Measurements from ENCODE around the gene CST5. TPM values are rescaled to one million over a fixed set of nuclear protein-coding genes. Genes with fewer than 3 reads are reported as not detected.

The CST5 gene
- total RNA-seq, 2 experiments from 2014 or later, result not detected

Other genes with a start within 250 kb of the CST5 start
- gene CST3, start 241.8 kb downstream of the CST5 start, total RNA-seq, result under 1 TPM; 0.26 to 0.29 TPM
- not detected for gene CST4, start 190.7 kb downstream of the CST5 start, total RNA-seq
- gene CST1, start 128.8 kb downstream of the CST5 start, total RNA-seq, result not detected
- gene CST2, start 53.0 kb downstream of the CST5 start, total RNA-seq, result not detected
- not detected for gene GGTLC1, start 109.0 kb upstream of the CST5 start, total RNA-seq